WTC11 (cell line): Measurements from ENCODE around the gene COL9A1. TPM values are rescaled to one million over a fixed set of nuclear protein-coding genes. Genes with fewer than 3 reads are reported as not detected.
A peak's percentile ranks its signal among the peaks of the same experiment; 100 is the strongest.

ENCODE experiments used
- ATAC-seq: fragments of 200-7000 bp; cut with Tn5 transposase; 2 replicates; pipeline ENCODE4 v1.10.0; 2021; ENCODE audit warnings: mild to moderate bottlenecking, moderate library complexity
- CTCF ChIA-PET: fragments of 300-600 bp; sonication (Branson Sonifier 250); formaldehyde crosslinking; loops from one replicate; lab custom pipeline; 2021; ENCODE audit warnings: antibody characterized with exemption; lab: Charles Lee
- POLR2A ChIA-PET: fragments of 350-600 bp; sonication (Branson Sonifier 250); formaldehyde crosslinking; loops from one replicate; lab custom pipeline; 2021; ENCODE audit warnings: antibody characterized with exemption; lab: Charles Lee
- DNase-seq: peaks from one replicate; pipeline ENCODE4 v3.0.0; 2021; ENCODE audit warnings: low spot score
- H3K27ac Mint-ChIP-seq: 2 replicates; pipeline ENCODE4 v1.8.0; 2021; ENCODE audit warnings: mixed read lengths
- H3K27me3 Mint-ChIP-seq: 2 replicates; pipeline ENCODE4 v1.8.0; 2021; ENCODE audit warnings: low read depth, mild to moderate bottlenecking, moderate library complexity, mixed read lengths
- H3K36me3 Mint-ChIP-seq: 2 replicates; pipeline ENCODE4 v1.8.0; 2021; ENCODE audit warnings: mixed read lengths
- H3K4me1 Mint-ChIP-seq: 2 replicates; pipeline ENCODE4 v1.8.0; 2022; ENCODE audit warnings: mixed read lengths
- H3K4me3 Mint-ChIP-seq: 2 replicates; pipeline ENCODE4 v1.8.0; 2021; ENCODE audit warnings: mild to moderate bottlenecking, moderate library complexity, mixed read lengths
- H3K9me3 Mint-ChIP-seq: 2 replicates; pipeline ENCODE4 v1.8.0; 2021; ENCODE audit warnings: mixed read lengths
- ATF2 ChIP-seq: sonication (generic); formaldehyde crosslinking; IDR thresholded peaks from 2 replicates; pipeline ENCODE4 v1.8.1; 2022; ENCODE audit warnings: low read depth, missing genetic modification reagents, borderline replicate concordance
- ATF3 ChIP-seq: sonication (generic); formaldehyde crosslinking; conservative IDR thresholded peaks from 2 replicates; pipeline ENCODE4 v1.8.1; 2022; ENCODE audit warnings: mild to moderate bottlenecking, missing genetic modification reagents
- CBFB ChIP-seq: sonication (generic); formaldehyde crosslinking; IDR thresholded peaks from 2 replicates; pipeline ENCODE4 v1.8.1; 2022; ENCODE audit warnings: mild to moderate bottlenecking, low read depth, missing genetic modification reagents
- CREB1 ChIP-seq: sonication (generic); formaldehyde crosslinking; IDR thresholded peaks from 2 replicates; pipeline ENCODE4 v1.8.0; 2023; ENCODE audit warnings: mild to moderate bottlenecking, missing genetic modification reagents
- CTCF ChIP-seq: fragments of 200-600 bp; IDR thresholded peaks from 2 replicates; pipeline ENCODE4 v1.8.0; 2022; ENCODE audit warnings: antibody characterized with exemption
- E2F1 ChIP-seq: sonication (generic); formaldehyde crosslinking; IDR thresholded peaks from 2 replicates; pipeline ENCODE4 v1.8.0; 2022; ENCODE audit warnings: mild to moderate bottlenecking, missing genetic modification reagents
- ELF4 ChIP-seq: sonication (generic); formaldehyde crosslinking; IDR thresholded peaks from 2 replicates; pipeline ENCODE4 v1.8.1; 2022; ENCODE audit warnings: low read depth, mild to moderate bottlenecking, moderate library complexity, missing genetic modification reagents
- EMX1 ChIP-seq: fragments of 250-450 bp; sonication (Bioruptor Pico); IDR thresholded peaks from 2 replicates; pipeline ENCODE4 v1.8.0; 2021; ENCODE audit warnings: mild to moderate bottlenecking
- ESRRA ChIP-seq: sonication (generic); formaldehyde crosslinking; IDR thresholded peaks from 2 replicates; pipeline ENCODE4 v1.8.1; 2022; ENCODE audit warnings: mild to moderate bottlenecking, missing genetic modification reagents, borderline replicate concordance
- FOXJ3 ChIP-seq: sonication (generic); formaldehyde crosslinking; IDR thresholded peaks from 2 replicates; pipeline ENCODE4 v1.9.0; 2021; ENCODE audit warnings: missing genetic modification reagents, mild to moderate bottlenecking, borderline replicate concordance
- GABPB1 ChIP-seq: sonication (generic); formaldehyde crosslinking; IDR thresholded peaks from 2 replicates; pipeline ENCODE4 v1.8.1; 2023; ENCODE audit warnings: mild to moderate bottlenecking, missing genetic modification reagents
- HMGXB4 ChIP-seq: sonication (generic); formaldehyde crosslinking; IDR thresholded peaks from 2 replicates; pipeline ENCODE4 v1.8.1; 2023; ENCODE audit warnings: mild to moderate bottlenecking, moderate library complexity, missing genetic modification reagents
- IRF2 ChIP-seq: sonication (generic); formaldehyde crosslinking; IDR thresholded peaks from 2 replicates; pipeline ENCODE4 v1.8.0; 2022; ENCODE audit warnings: low read depth, missing genetic modification reagents, borderline replicate concordance
- JUN ChIP-seq: sonication (generic); formaldehyde crosslinking; IDR thresholded peaks from 2 replicates; pipeline ENCODE4 v1.8.0; 2023; ENCODE audit warnings: mild to moderate bottlenecking, missing genetic modification reagents
- PRRX2 ChIP-seq: fragments of 250-450 bp; sonication (Bioruptor Pico); IDR thresholded peaks from 2 replicates; pipeline ENCODE4 v1.8.0; 2021; ENCODE audit warnings: mild to moderate bottlenecking
- RELA ChIP-seq: sonication (generic); formaldehyde crosslinking; IDR thresholded peaks from 2 replicates; pipeline ENCODE4 v1.8.1; 2022; ENCODE audit warnings: missing genetic modification reagents, mild to moderate bottlenecking, borderline replicate concordance
- RORB ChIP-seq: fragments of 250-450 bp; sonication (Bioruptor Pico); IDR thresholded peaks from 2 replicates; pipeline ENCODE4 v1.9.0; 2021; ENCODE audit warnings: mild to moderate bottlenecking
- SMAD3 ChIP-seq: sonication (generic); formaldehyde crosslinking; IDR thresholded peaks from 2 replicates; pipeline ENCODE4 v1.8.0; 2022; ENCODE audit warnings: missing genetic modification reagents, mild to moderate bottlenecking, borderline replicate concordance
- SMAD4 ChIP-seq: sonication (generic); formaldehyde crosslinking; IDR thresholded peaks from 2 replicates; pipeline ENCODE4 v1.8.0; 2022; ENCODE audit warnings: mild to moderate bottlenecking, missing genetic modification reagents
- SP1 ChIP-seq: sonication (generic); formaldehyde crosslinking; conservative IDR thresholded peaks from 2 replicates; pipeline ENCODE4 v1.8.1; 2022; ENCODE audit warnings: missing genetic modification reagents
- TCF7 ChIP-seq: sonication (generic); formaldehyde crosslinking; IDR thresholded peaks from 2 replicates; pipeline ENCODE4 v1.8.0; 2022; ENCODE audit warnings: mild to moderate bottlenecking, low read depth, missing genetic modification reagents, moderate library complexity
- TEAD4 ChIP-seq: sonication (generic); formaldehyde crosslinking; IDR thresholded peaks from 2 replicates; pipeline ENCODE4 v1.8.0; 2022; ENCODE audit warnings: mild to moderate bottlenecking, missing genetic modification reagents
- TP53 ChIP-seq: sonication (generic); formaldehyde crosslinking; IDR thresholded peaks from 2 replicates; pipeline ENCODE4 v1.8.1; 2023; ENCODE audit warnings: mild to moderate bottlenecking, missing genetic modification reagents
- USF1 ChIP-seq: sonication (generic); formaldehyde crosslinking; IDR thresholded peaks from 2 replicates; pipeline ENCODE4 v1.8.0; 2022; ENCODE audit warnings: mild to moderate bottlenecking, missing genetic modification reagents
- ZBTB21 ChIP-seq: sonication (generic); formaldehyde crosslinking; IDR thresholded peaks from 2 replicates; pipeline ENCODE4 v1.8.1; 2023; ENCODE audit warnings: mild to moderate bottlenecking, missing genetic modification reagents, borderline replicate concordance
- ZNF263 ChIP-seq: sonication (generic); formaldehyde crosslinking; IDR thresholded peaks from 2 replicates; pipeline ENCODE4 v1.8.1; 2022; ENCODE audit warnings: low read depth, mild to moderate bottlenecking, moderate library complexity, missing genetic modification reagents
- total RNA-seq: library from RNA; stranded (reverse); gene quantifications from 3 replicates; pipeline ENCODE4 v1.2.3, GENCODE V29; 2021

Gene COL9A1
- total RNA-seq, 1 experiment from 2014 or later = 9.0 TPM

- POLR2A ChIA-PET = no interaction called here
- Mint-ChIP-seq H3K36me3 (no peaks in the 10 kb centered on the region), H3K4me3 (no peak overlapping the region), H3K9me3 (no peaks in the 10 kb centered on the region), H3K27ac (no peak overlapping the region), H3K27me3 (no peaks in the 10 kb centered on the region; the same call in 1 of the 2 replicates), H3K4me1 (no peaks in the 10 kb centered on the region)
- DNase-seq (no peak), ATAC-seq (peak; percentile 32; the same call in 1 of the 2 replicates)
- TF ChIP-seq SMAD4 (no peak), ESRRA (CRISPR knock-in tag) (no peak), GABPB1 (CRISPR knock-in tag) (no peak), TCF7 (CRISPR knock-in tag) (no peak), ATF2 (CRISPR knock-in tag) (no peak), SP1 (CRISPR knock-in tag) (no peak), TP53 (CRISPR knock-in tag) (no peak), EMX1 (CRISPR knock-in tag) (no peak)
- CTCF ChIA-PET = interaction anchor here (2.7 kb wide), 1 partner anchor 57 kb away, joined by 15 read pairs; no protein-coding TSS in a partner anchor
Observed at GRCh38 chr6:70312165-70312745, 9.4 kb upstream of the COL9A1 start.

- ChIA-PET POLR2A (interaction anchor here (0.6 kb wide), 1 partner anchor 657 kb away, joined by 3 read pairs; no protein-coding TSS in a partner anchor), CTCF (interaction anchor here (0.6 to 3.3 kb wide), 34 partner anchors 13 to 702 kb away, joined by 3 to 128 read pairs (median 5); partner anchors contain the start of gene FAM135A)
- ATAC-seq (no peak), DNase-seq (no peak)
- no peak for TF ChIP-seq SMAD3
- TF ChIP-seq ZBTB21 = no peak
- TF ChIP-seq JUN (CRISPR knock-in tag) = no peak
- no peak for TF ChIP-seq ZNF263 (CRISPR knock-in tag)
- TF ChIP-seq ELF4 = no peak
- no peak for TF ChIP-seq RELA (CRISPR knock-in tag)
- TF ChIP-seq CTCF = peak; percentile 62
- no peaks in the 10 kb centered on the region for H3K9me3 Mint-ChIP-seq
- H3K27me3 Mint-ChIP-seq = no peaks in the 10 kb centered on the region; the same call in 1 of the 2 replicates
- H3K36me3 Mint-ChIP-seq = no peaks in the 10 kb centered on the region
- H3K4me1 Mint-ChIP-seq = no peaks in the 10 kb centered on the region
- no peak overlapping the region for H3K4me3 Mint-ChIP-seq
- no peak overlapping the region for H3K27ac Mint-ChIP-seq
Observed at GRCh38 chr6:70310063-70310694, 7.3 kb upstream of the COL9A1 start.

- no peaks in the 10 kb centered on the region for H3K36me3 Mint-ChIP-seq
- ChIA-PET CTCF (interaction anchor here (0.8 to 3.3 kb wide), 14 partner anchors 17 to 703 kb away, joined by 3 to 128 read pairs (median 6); no protein-coding TSS in a partner anchor), POLR2A (no interaction called here)
- H3K27ac Mint-ChIP-seq = no peak overlapping the region
- DNase-seq (no peak), ATAC-seq (no peak)
- no peak overlapping the region for H3K4me3 Mint-ChIP-seq
- H3K9me3 Mint-ChIP-seq = no peaks in the 10 kb centered on the region
- no peaks in the 10 kb centered on the region; the same call in 1 of the 2 replicates for H3K27me3 Mint-ChIP-seq
- H3K4me1 Mint-ChIP-seq = peaks cover 7% of the 10 kb centered on the region
- no peak for TF ChIP-seq HMGXB4
- no peak for TF ChIP-seq TEAD4
- no peak for TF ChIP-seq ZBTB21
- no peak for TF ChIP-seq PRRX2 (CRISPR knock-in tag)
- no peak for TF ChIP-seq TP53 (CRISPR knock-in tag)
- TF ChIP-seq EMX1 (CRISPR knock-in tag) = no peak
- TF ChIP-seq CREB1 (CRISPR knock-in tag) = no peak
- TF ChIP-seq USF1 (CRISPR knock-in tag) = no peak
- TF ChIP-seq RORB = no peak
- TF ChIP-seq E2F1 (CRISPR knock-in tag) = no peak
- TF ChIP-seq IRF2 (CRISPR knock-in tag) = no peak
- TF ChIP-seq CBFB (CRISPR knock-in tag) = no peak
- no peak for TF ChIP-seq ATF3 (CRISPR knock-in tag)
- TF ChIP-seq FOXJ3 = no peak
Observed at GRCh38 chr6:70309243-70309642, 6.4 kb upstream of the COL9A1 start.
